Gastroesophageal sphincter (tissue), 4 donors: ENCODE data around the gene TMEM245. TPM values are rescaled to one million over a fixed set of nuclear protein-coding genes. Genes with fewer than 3 reads are reported as not detected.

Source experiments
- ATAC-seq: fragments of 150-250 bp; one replicate; pipeline ENCODE4 v1.9.1; 2016; ENCODE audit warnings: mild to moderate bottlenecking, moderate library complexity
- H3K27ac ChIP-seq, 4 donors: fragments of 200-600 bp; sonication (generic) in 3 of 4; 1 replicate in 3 of 4; 2 replicates in 1 of 4; pipeline ENCODE4 v1.5.1; 2016 to 2019
- H3K27me3 ChIP-seq: fragments of 200-600 bp; sonication (generic); one replicate; pipeline ENCODE4 v1.5.1; 2019
- H3K36me3 ChIP-seq, 2 donors: fragments of 200-600 bp; sonication (generic); one replicate each; pipeline ENCODE4 v1.5.1; 2019; ENCODE audit warnings: control low read depth in 1 of 2
- H3K4me1 ChIP-seq, 3 donors: fragments of 200-600 bp; sonication (generic); 1 replicate in 2 of 3; 2 replicates in 1 of 3; pipeline ENCODE4 v1.5.1; 2016 to 2019; ENCODE audit warnings: control low read depth in 2 of 3
- H3K4me3 ChIP-seq, 2 donors: fragments of 200-600 bp; sonication (generic); one replicate each; pipeline ENCODE4 v1.5.1; 2019; ENCODE audit warnings: mild to moderate bottlenecking in 1 of 2, moderate library complexity in 1 of 2
- H3K9me3 ChIP-seq, 3 donors: fragments of 200-600 bp; sonication (generic); one replicate each; pipeline ENCODE4 v1.5.1; 2017 to 2019; ENCODE audit warnings: control low read depth in 2 of 3
- EP300 ChIP-seq: sonication (generic); formaldehyde crosslinking; IDR thresholded peaks from one replicate; pipeline ENCODE4 v1.6.1; 2017; ENCODE audit warnings: antibody characterized with exemption, mild to moderate bottlenecking
- POLR2A ChIP-seq, 2 donors: fragments of 450-650 bp; IDR thresholded peaks; one replicate each; pipeline ENCODE4 v1.6.1; 2017; ENCODE audit warnings: antibody characterized with exemption in 2 of 2, mild to moderate bottlenecking in 2 of 2, moderate library complexity in 1 of 2
- POLR2AphosphoS5 ChIP-seq: sonication (generic); formaldehyde crosslinking; IDR thresholded peaks from one replicate; pipeline ENCODE4 v1.6.1; 2017; ENCODE audit warnings: antibody characterized with exemption
- WGBS, 2 donors: methylation state at CpG; one replicate each; pipeline ENCODE4 v1.1.5; 2018; ENCODE audit warnings: low coverage in 1 of 2; 5-methylcytosine and 5-hydroxymethylcytosine counted together
- total RNA-seq, 4 donors: library from RNA; depleted of rRNA; stranded (reverse); fragments of >200 nt; gene quantifications; one replicate each; pipeline ENCODE4 v1.1.0, GENCODE V29; 2016
- TF ChIP-seq, protein P1 (sequence below), 4 experiments: fragments of 200-600 bp in 2 of 4; fragments of 450-650 bp in 2 of 4; sonication (generic) in 1 of 4; IDR thresholded peaks; one replicate each; pipeline ENCODE4 v1.5.1; 2017 to 2019; ENCODE audit warnings: antibody characterized with exemption in 4 of 4, mild to moderate bottlenecking in 2 of 4, moderate library complexity in 2 of 4

TMEM245 gene
- total RNA-seq, 4 donors from 2014 or later = 130 to 180 (median 142) TPM

- no peak overlapping the region for H3K27ac ChIP-seq
These were observed 102.7 kb downstream of the TMEM245 start for GRCh38 chr9:109017061-109017460.

GRCh38 chr9:109016132-109016531 is 103.6 kb downstream of the TMEM245 start:
- peaks cover 0 to 26% of the 10 kb centered on the region in 2 donors for H3K36me3 ChIP-seq
- no peaks in the 10 kb centered on the region for H3K9me3 ChIP-seq
- peaks cover 9 to 34% (median 13%) of the 10 kb centered on the region in 3 donors for H3K4me1 ChIP-seq
- no peak for ATAC-seq
- WGBS, 2 donors = 64 to 80% methylated on average over 1 of the region's 1 CpG
- no peak overlapping the region for H3K4me3 ChIP-seq
- TF ChIP-seq EP300 (no peak), POLR2A (IDR thresholded peaks at IDR 0.05) (no peak), POLR2AphosphoS5 (no peak)
- TF ChIP-seq, protein P1, sequence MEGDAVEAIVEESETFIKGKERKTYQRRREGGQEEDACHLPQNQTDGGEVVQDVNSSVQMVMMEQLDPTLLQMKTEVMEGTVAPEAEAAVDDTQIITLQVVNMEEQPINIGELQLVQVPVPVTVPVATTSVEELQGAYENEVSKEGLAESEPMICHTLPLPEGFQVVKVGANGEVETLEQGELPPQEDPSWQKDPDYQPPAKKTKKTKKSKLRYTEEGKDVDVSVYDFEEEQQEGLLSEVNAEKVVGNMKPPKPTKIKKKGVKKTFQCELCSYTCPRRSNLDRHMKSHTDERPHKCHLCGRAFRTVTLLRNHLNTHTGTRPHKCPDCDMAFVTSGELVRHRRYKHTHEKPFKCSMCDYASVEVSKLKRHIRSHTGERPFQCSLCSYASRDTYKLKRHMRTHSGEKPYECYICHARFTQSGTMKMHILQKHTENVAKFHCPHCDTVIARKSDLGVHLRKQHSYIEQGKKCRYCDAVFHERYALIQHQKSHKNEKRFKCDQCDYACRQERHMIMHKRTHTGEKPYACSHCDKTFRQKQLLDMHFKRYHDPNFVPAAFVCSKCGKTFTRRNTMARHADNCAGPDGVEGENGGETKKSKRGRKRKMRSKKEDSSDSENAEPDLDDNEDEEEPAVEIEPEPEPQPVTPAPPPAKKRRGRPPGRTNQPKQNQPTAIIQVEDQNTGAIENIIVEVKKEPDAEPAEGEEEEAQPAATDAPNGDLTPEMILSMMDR (IDR thresholded peaks at IDR 0.05) = no peak
- no peaks in the 10 kb centered on the region for H3K27me3 ChIP-seq
- no peak overlapping the region for H3K27ac ChIP-seq

More at GRCh38 chr9:109017061-109017460, 102.7 kb downstream of the TMEM245 start:
- no peaks in the 10 kb centered on the region for H3K27me3 ChIP-seq
- H3K4me1 ChIP-seq = peaks cover 0 to 25% (median 12%) of the 10 kb centered on the region in 3 donors
- no peak overlapping the region for H3K4me3 ChIP-seq
- H3K36me3 ChIP-seq = peaks cover 0 to 27% of the 10 kb centered on the region in 2 donors
- no peak for ATAC-seq
- TF ChIP-seq POLR2A (IDR thresholded peaks at IDR 0.05) (no peak), POLR2AphosphoS5 (no peak), EP300 (no peak)
- TF ChIP-seq, protein P1 (IDR thresholded peaks at IDR 0.05) = no peak
- H3K9me3 ChIP-seq = no peaks in the 10 kb centered on the region

DNA sequence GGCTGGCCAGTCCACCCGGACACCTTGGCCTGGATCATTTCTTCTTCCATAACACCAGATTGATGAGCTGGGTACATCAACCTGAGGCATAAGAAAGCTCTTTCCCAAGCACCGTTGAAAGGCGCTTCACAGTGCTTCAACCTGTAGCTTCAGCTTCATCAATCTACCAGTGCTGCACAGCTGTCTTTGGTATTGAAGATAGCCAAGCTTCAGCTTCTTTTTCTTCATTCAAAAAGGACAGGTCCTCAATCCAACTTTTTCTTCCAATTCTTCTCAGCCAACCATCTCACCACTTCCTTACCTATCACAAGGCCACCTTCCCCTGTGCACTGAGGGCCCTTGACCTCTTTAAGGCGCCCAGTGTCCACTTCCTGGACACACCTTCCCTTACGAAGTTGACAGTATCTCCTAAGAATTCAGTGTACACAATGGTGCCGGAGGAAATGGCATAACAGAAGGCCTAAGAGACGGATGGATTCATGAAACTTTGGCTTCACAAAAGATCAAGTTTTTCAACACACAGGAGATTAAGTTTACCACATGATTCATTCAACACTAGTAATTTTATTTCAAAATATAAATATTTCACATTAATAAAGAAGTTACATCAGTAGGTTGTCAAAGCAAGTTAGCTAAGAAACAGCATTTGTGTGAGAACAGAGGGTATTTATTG is 105.0 kb downstream of the TMEM245 start:
- peaks cover 14 to 48% (median 15%) of the 10 kb centered on the region in 3 donors for H3K4me1 ChIP-seq
- H3K27me3 ChIP-seq = no peaks in the 10 kb centered on the region
- H3K9me3 ChIP-seq = no peaks in the 10 kb centered on the region
- TF ChIP-seq POLR2AphosphoS5 = no peak
- no peak for TF ChIP-seq POLR2A (IDR thresholded peaks at IDR 0.05)
- no peak for TF ChIP-seq EP300
- TF ChIP-seq, protein P1 (IDR thresholded peaks at IDR 0.05) = no peak
- peaks cover 0 to 12% of the 10 kb centered on the region in 2 donors for H3K36me3 ChIP-seq
- WGBS, 2 donors = 63 to 70% methylated on average over 7 of the region's 7 CpGs
- H3K4me3 ChIP-seq = no peak overlapping the region
- ATAC-seq = no peak
- H3K27ac ChIP-seq = peak overlapping the region; percentile 95 to 97 (median 96)

DNA sequence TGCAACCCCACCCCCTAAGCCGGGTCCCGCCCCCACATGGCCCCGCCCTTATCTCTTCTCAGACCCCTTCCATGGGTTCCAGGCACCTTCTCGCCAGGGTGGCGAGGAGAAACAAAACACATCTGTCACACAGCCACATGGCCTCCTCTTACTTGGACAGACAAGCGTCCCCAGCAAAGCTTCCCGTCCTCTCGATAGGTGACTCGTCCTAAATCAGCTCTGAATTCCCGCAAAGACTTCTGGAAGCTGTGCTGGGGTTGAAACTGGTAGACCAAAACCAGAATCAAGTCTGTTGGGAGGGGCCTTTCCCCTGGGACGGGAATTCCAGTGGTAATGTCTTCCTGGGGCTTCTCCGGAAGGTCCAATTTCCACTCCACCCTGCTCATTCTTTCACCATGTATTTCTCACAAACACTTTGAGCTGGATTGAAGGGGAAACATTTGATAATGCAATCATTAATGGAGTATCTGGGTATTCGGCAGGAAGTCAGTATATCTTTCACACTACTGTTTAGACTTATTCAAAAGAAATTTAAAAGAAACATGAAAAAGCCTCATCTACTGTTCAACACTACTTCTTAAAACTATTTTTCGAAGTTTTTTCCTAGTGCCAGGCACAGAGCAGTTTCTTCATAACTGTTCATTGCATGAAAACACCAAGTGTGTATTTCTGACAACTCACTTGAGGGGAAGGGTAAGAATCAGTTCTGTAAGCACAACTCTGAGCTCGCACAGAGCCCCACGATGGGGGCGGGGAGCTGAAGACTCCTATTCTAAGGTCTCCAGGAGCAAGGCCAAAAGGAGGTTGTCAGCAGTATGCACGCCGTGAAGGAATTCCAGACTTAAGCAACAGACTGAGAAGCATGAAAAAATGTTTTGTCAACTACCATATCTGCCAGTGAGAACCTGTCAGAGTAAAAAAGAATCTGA is 105.8 kb downstream of the TMEM245 start:
- peak; percentile 61 for ATAC-seq
- peaks cover 14 to 49% (median 15%) of the 10 kb centered on the region in 3 donors for H3K4me1 ChIP-seq
- WGBS, 2 donors = 9 to 14% methylated on average over 4 to 6 of the region's 19 CpGs
- TF ChIP-seq POLR2A (IDR thresholded peaks at IDR 0.05) (no peak), EP300 (no peak), POLR2AphosphoS5 (peak; percentile 36)
- TF ChIP-seq, protein P1 (IDR thresholded peaks at IDR 0.05) = no peak
- H3K9me3 ChIP-seq = no peaks in the 10 kb centered on the region
- peaks cover 0 to 4% of the 10 kb centered on the region in 2 donors for H3K36me3 ChIP-seq
- peak overlapping the region; percentile 65 to 86 for H3K4me3 ChIP-seq
- H3K27me3 ChIP-seq = no peaks in the 10 kb centered on the region
- peak overlapping the region; percentile 95 to 97 (median 96) for H3K27ac ChIP-seq
